Mononuclear cell (primary cell): ENCODE data around the gene MYO1D. TPM values are rescaled to one million over a fixed set of nuclear protein-coding genes. Genes with fewer than 3 reads are reported as not detected.
"Not testable (repeated sequence)": the region's sequence is repeated elsewhere in the genome, so short reads cannot be mapped to it uniquely, and the experiment has no call there.

ENCODE experiments used
- H3K27me3 ChIP-seq: 2 replicates; pipeline ENCODE4 v1.6.0; 2011; ENCODE audit warnings: low read length, control low read depth; ENCODE audit not compliant: insufficient read depth
- H3K4me1 ChIP-seq: 2 replicates; pipeline ENCODE4 v1.5.1; 2011; ENCODE audit warnings: mild to moderate bottlenecking, low read length, control low read depth; ENCODE audit not compliant: insufficient read depth
- H3K4me3 ChIP-seq: 2 replicates; pipeline ENCODE4 v1.5.1; 2011; ENCODE audit warnings: mild to moderate bottlenecking, low read length, moderate library complexity
- H3K9me3 ChIP-seq: 2 replicates; pipeline ENCODE4 v1.5.1; 2011; ENCODE audit warnings: low read depth, mild to moderate bottlenecking, control low read depth, low read length
- total RNA-seq: library from RNA; depleted of rRNA; stranded (reverse); fragments of >200 nt; gene quantifications from one replicate; pipeline ENCODE4 v1.2.3, GENCODE V29; 2012

Gene MYO1D
- total RNA-seq, 1 donor = 5.7 TPM

GRCh38 chr17:32527146-32527545 is 349.8 kb downstream of the MYO1D start:
- no peaks in the 10 kb centered on the region for H3K27me3 ChIP-seq
- H3K4me3 ChIP-seq = no peak overlapping the region
- H3K4me1 ChIP-seq = peaks cover 27% of the 10 kb centered on the region

GRCh38 chr17:32525122-32525521 is 351.8 kb downstream of the MYO1D start:
- Histone ChIP-seq H3K27me3 (peaks cover 12% of the 10 kb centered on the region), H3K4me1 (peaks cover 42% of the 10 kb centered on the region)

More at GRCh38 chr17:32527146-32527545, 349.8 kb downstream of the MYO1D start:
- H3K9me3 ChIP-seq = no peaks in the 10 kb centered on the region

GRCh38 chr17:32524553-32524880 is 352.4 kb downstream of the MYO1D start:
- H3K4me1 ChIP-seq = peaks cover 48% of the 10 kb centered on the region
- not testable (repeated sequence) for H3K4me3 ChIP-seq

More at GRCh38 chr17:32525122-32525521, 351.8 kb downstream of the MYO1D start:
- Histone ChIP-seq H3K4me3 (no peak overlapping the region), H3K9me3 (no peaks in the 10 kb centered on the region)

GRCh38 chr17:32523827-32524552 is 352.9 kb downstream of the MYO1D start:
- peaks cover 19% of the 10 kb centered on the region for H3K27me3 ChIP-seq
- H3K4me3 ChIP-seq = no peak overlapping the region
- no peaks in the 10 kb centered on the region for H3K9me3 ChIP-seq
- peaks cover 51% of the 10 kb centered on the region for H3K4me1 ChIP-seq

More at GRCh38 chr17:32524553-32524880, 352.4 kb downstream of the MYO1D start:
- peaks cover 18% of the 10 kb centered on the region for H3K27me3 ChIP-seq
- not testable (repeated sequence) for H3K9me3 ChIP-seq

- no peak overlapping the region for H3K4me3 ChIP-seq
- H3K4me1 ChIP-seq = peaks cover 53% of the 10 kb centered on the region
- H3K27me3 ChIP-seq = peaks cover 26% of the 10 kb centered on the region
- no peaks in the 10 kb centered on the region for H3K9me3 ChIP-seq
Measured at GRCh38 chr17:32523017-32523680, 353.8 kb downstream of the MYO1D start.

GRCh38 chr17:32520737-32521404 is 356.1 kb downstream of the MYO1D start:
- peaks cover 28% of the 10 kb centered on the region for H3K27me3 ChIP-seq
- peaks cover 74% of the 10 kb centered on the region for H3K4me1 ChIP-seq
- no peak overlapping the region for H3K4me3 ChIP-seq
- H3K9me3 ChIP-seq = no peaks in the 10 kb centered on the region

GRCh38 chr17:32520104-32520701 is 356.7 kb downstream of the MYO1D start:
- no peak overlapping the region for H3K4me3 ChIP-seq
- H3K4me1 ChIP-seq = peaks cover 77% of the 10 kb centered on the region
- no peaks in the 10 kb centered on the region for H3K9me3 ChIP-seq
- peaks cover 28% of the 10 kb centered on the region for H3K27me3 ChIP-seq

GRCh38 chr17:32519228-32520103 is 357.5 kb downstream of the MYO1D start:
- peak overlapping the region; percentile 20 for H3K4me3 ChIP-seq

GRCh38 chr17:32518646-32519227 is 358.2 kb downstream of the MYO1D start:
- Histone ChIP-seq H3K9me3 (no peaks in the 10 kb centered on the region), H3K4me1 (peaks cover 79% of the 10 kb centered on the region), H3K4me3 (no peak overlapping the region), H3K27me3 (peaks cover 28% of the 10 kb centered on the region)

More at GRCh38 chr17:32519228-32520103, 357.5 kb downstream of the MYO1D start:
- peaks cover 82% of the 10 kb centered on the region for H3K4me1 ChIP-seq
- no peaks in the 10 kb centered on the region for H3K9me3 ChIP-seq
- peaks cover 28% of the 10 kb centered on the region for H3K27me3 ChIP-seq

GRCh38 chr17:32517982-32518381 is 358.9 kb downstream of the MYO1D start:
- peaks cover 28% of the 10 kb centered on the region for H3K27me3 ChIP-seq
- no peak overlapping the region for H3K4me3 ChIP-seq
- H3K4me1 ChIP-seq = peaks cover 72% of the 10 kb centered on the region
- no peaks in the 10 kb centered on the region for H3K9me3 ChIP-seq

- Histone ChIP-seq H3K9me3 (no peaks in the 10 kb centered on the region), H3K27me3 (peaks cover 28% of the 10 kb centered on the region), H3K4me3 (no peak overlapping the region), H3K4me1 (peaks cover 63% of the 10 kb centered on the region)
Measured at GRCh38 chr17:32516940-32517701, 359.8 kb downstream of the MYO1D start.

GRCh38 chr17:32516450-32516849 is 360.5 kb downstream of the MYO1D start:
- peaks cover 61% of the 10 kb centered on the region for H3K4me1 ChIP-seq
- no peaks in the 10 kb centered on the region for H3K9me3 ChIP-seq
- no peak overlapping the region for H3K4me3 ChIP-seq

GRCh38 chr17:32515677-32516383 is 361.1 kb downstream of the MYO1D start:
- no peak overlapping the region for H3K4me3 ChIP-seq
- peaks cover 55% of the 10 kb centered on the region for H3K4me1 ChIP-seq
- H3K9me3 ChIP-seq = no peaks in the 10 kb centered on the region
- peaks cover 23% of the 10 kb centered on the region for H3K27me3 ChIP-seq

More at GRCh38 chr17:32516450-32516849, 360.5 kb downstream of the MYO1D start:
- peaks cover 28% of the 10 kb centered on the region for H3K27me3 ChIP-seq
